Measurements from ENCODE around the gene POLG. TPM values are rescaled to one million over a fixed set of nuclear protein-coding genes. Genes with fewer than 3 reads are reported as not detected.

POLG gene
- total RNA-seq, 2 donors from 2014 or later: 114 to 128 TPM

DNA sequence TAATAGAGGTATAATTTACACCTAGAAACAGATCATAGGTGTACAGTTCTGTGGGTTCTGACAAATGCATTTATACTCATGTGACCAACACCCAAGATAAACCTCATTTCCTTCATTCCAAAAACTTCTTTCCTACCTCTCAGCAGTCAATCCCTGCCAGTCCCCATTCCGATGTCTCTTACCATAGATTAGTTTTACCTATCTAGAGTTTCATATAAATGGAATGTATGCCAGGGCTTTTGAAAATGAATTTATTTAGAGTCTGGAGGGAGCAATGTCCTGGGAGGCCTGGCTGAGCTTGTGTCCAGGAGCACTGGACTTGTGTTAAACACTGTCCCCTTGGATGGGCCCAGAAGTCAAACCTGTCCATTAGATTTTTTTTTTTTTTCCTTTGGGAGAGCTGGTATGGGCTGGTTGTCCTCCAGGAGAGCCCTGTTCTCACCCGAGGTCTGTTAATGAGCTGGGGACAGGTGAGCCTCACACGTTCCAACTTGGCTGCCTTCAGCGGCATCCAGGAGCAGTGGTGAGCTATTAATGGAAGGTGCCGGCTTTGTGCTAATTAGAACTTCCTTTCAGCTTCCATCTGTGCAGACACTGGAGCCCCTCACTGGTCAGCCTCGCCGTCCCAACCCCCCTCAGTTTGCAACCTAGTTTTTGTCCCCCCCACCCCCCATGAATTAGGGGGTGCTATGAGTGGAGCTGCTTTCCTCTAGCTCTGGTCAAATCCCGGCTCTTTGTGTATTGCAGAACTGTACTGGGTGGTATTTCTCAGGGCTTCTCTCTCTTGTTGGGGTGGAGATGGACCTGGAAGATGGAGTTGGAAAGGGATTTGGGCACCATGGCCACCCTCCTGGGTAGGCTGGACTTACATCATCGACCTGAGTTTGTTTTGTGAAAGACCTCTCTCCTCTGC is 40.7 kb upstream of the POLG start:
- peaks cover 80% of the 10 kb centered on the region for H3K27me3 Mint-ChIP-seq
- no peaks in the 10 kb centered on the region for H3K9me3 ChIP-seq (ENCODE audit: control insufficient read depth, low read length, poor library complexity, severe bottlenecking)
- no peak for DNase-seq
- no peak overlapping the region for H3K4me3 Mint-ChIP-seq
- ATAC-seq: no peak
- no peaks in the 10 kb centered on the region for H3K36me3 Mint-ChIP-seq (ENCODE audit: low read depth)
- H3K27ac Mint-ChIP-seq: no peak overlapping the region
- peaks cover 5% of the 10 kb centered on the region for H3K4me1 Mint-ChIP-seq

DNA sequence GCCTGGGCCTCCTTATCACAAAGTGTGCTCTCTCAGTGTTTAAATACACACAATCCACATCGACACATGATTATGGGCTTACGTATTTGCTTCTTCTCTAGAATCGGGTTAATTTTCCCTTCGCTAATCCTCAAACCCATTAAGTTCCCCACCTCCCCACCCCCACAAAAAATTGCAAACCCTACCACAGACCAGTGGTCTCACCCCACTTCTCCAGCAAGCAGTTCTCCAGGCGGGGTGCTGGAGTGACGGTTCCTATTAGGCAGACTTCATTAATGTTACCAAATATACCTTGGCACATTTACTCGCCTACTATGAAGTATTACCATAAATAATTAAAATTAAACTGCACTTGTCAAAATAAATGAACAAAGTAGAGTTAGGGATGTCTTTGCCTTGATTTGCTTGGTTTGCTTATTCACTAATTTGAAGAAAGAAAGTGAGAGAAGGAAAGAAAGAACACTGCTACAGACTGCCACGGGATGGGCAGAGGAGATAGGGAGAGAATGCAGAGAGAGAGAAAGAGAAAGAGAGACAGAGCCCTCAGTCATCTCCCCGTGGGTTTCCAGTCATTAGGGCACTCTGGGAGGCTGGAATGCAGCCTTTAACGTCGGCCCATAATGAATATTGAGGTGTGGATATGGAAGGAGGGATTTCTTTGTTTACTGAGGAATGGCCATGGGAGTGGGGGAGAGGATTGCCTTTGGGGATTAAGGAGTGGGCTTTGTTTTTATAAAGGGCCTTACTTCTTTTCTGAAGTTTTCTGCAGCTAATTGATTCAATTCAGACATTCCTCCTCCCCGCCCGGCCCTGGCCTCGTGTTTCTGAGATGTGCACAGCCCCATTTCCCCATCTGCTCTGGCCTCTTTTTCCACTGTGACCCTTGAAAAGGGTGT is 39.7 kb upstream of the POLG start:
- H3K36me3 Mint-ChIP-seq (ENCODE audit: low read depth): no peaks in the 10 kb centered on the region
- peaks cover 79% of the 10 kb centered on the region for H3K27me3 Mint-ChIP-seq
- H3K27ac Mint-ChIP-seq: no peak overlapping the region
- no peak overlapping the region for H3K4me3 Mint-ChIP-seq
- no peaks in the 10 kb centered on the region for H3K9me3 ChIP-seq (ENCODE audit: control insufficient read depth, low read length, poor library complexity, severe bottlenecking)
- ATAC-seq (no peak), DNase-seq (no peak)
- H3K4me1 Mint-ChIP-seq: peaks cover 5% of the 10 kb centered on the region

DNA sequence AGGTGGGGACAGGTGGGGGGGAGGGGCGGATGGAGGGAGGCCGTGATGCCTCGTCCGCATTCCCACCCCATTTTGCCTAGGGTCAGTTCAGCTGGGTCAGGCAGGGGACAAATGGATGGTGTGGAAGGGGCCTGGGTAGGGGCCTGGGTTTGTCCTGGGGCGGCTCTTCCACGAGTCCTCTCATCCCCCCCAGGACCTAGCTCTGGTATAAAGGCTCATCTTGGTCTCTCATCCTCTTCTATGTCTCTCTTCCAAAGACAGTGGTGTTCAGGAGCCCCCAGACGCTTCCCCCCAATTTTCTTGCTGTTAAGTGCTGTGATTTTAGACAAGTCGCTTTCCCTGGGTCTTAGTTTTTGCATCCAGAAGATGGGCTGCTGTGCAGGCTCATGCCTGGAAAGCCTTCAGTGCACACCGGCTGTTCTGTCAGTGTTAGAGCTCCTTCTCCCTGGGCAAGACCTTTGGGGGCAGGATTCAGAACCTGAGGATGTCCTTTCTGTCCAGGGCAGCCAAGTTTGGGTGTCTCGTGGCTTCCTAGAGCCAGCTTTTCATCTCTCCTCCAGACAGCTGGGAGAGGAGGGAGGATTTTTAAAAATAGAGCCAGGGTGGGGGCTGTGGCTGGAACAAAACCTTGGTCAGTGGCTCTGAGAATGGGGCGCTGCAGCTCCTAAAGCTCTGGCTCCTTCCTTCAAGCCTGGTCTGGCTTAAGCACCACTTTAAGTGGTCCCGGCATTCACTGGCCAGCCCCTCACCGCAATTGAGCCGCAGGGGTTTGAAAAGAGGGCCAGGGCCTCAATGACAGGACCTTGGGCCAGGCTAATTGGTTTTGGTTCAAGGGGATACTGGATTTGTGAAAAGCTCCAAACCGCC is 37.7 kb upstream of the POLG start:
- Mint-ChIP-seq H3K27ac (no peak overlapping the region), H3K4me3 (peak overlapping the region; percentile 56), H3K27me3 (peaks cover 75% of the 10 kb centered on the region), H3K4me1 (peaks cover 4% of the 10 kb centered on the region), H3K36me3 (ENCODE audit: low read depth) (peaks cover under 1% of the 10 kb centered on the region)
- DNase-seq (no peak), ATAC-seq (no peak)
- H3K9me3 ChIP-seq (ENCODE audit: control insufficient read depth, low read length, poor library complexity, severe bottlenecking): no peaks in the 10 kb centered on the region

DNA sequence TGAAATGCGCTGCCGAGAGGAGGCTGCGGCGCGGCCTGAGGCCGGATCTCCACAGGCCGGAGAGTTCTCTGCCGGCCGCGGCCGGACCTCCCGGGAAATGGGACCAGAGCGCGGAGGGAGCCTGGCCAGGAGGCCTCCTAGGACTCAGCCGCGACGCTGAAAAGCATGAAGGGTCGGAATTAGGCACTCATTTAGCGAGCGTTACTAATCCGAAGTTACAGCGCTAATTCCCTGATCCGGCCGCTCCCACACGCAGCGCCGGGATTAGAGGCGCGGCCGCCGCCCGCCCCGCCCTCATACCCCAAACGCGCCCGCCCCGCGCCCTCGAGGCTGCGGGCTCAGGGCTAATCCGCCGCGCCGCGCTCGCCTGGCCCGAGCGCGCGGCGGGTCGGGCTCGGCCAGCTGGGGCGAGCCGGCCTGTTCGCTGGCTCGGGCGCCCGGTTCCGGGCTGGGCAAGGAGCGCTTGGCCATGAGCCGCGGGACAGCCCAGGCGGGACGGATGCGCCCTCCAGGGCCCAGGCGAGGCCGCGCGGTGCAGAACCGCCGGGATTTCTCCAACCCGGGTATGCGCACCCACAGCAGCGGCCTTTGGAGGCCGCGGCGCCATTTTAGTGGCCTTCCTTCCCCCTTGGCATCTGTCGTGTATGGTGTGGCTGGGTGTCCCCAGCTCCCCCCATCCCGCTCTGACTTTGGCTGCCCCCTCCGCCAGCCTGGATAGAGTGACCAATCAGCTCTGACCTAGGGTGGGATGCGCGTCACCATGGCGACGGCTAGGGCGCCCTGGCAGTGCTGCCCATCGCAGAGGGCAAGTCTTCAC is 36.8 kb upstream of the POLG start:
- no peaks in the 10 kb centered on the region for H3K9me3 ChIP-seq (ENCODE audit: control insufficient read depth, low read length, poor library complexity, severe bottlenecking)
- Mint-ChIP-seq H3K36me3 (ENCODE audit: low read depth) (peaks cover 2% of the 10 kb centered on the region), H3K4me1 (peaks cover 11% of the 10 kb centered on the region), H3K27me3 (peaks cover 75% of the 10 kb centered on the region), H3K27ac (no peak overlapping the region), H3K4me3 (no peak overlapping the region)
- DNase-seq: no peak
- no peak for ATAC-seq

DNA sequence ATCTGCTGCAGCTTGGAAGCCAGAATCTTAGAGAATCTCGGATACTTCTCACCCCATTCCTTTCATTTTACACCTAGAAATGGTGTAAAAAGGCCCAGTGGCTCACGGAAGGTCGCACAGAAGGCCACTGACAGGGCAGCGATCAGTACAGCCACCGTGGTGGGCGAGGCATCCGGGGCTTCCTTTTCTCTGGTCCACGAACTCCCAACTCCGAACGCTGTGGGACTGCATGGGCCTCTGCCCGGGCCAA is 36.3 kb upstream of the POLG start:
- peaks cover 11% of the 10 kb centered on the region for H3K4me1 Mint-ChIP-seq
- peaks cover 75% of the 10 kb centered on the region for H3K27me3 Mint-ChIP-seq
- H3K36me3 Mint-ChIP-seq (ENCODE audit: low read depth): peaks cover 2% of the 10 kb centered on the region
- no peak overlapping the region for H3K4me3 Mint-ChIP-seq
- no peak overlapping the region for H3K27ac Mint-ChIP-seq
- ATAC-seq (no peak), DNase-seq (no peak)
- no peaks in the 10 kb centered on the region for H3K9me3 ChIP-seq (ENCODE audit: control insufficient read depth, low read length, poor library complexity, severe bottlenecking)

DNA sequence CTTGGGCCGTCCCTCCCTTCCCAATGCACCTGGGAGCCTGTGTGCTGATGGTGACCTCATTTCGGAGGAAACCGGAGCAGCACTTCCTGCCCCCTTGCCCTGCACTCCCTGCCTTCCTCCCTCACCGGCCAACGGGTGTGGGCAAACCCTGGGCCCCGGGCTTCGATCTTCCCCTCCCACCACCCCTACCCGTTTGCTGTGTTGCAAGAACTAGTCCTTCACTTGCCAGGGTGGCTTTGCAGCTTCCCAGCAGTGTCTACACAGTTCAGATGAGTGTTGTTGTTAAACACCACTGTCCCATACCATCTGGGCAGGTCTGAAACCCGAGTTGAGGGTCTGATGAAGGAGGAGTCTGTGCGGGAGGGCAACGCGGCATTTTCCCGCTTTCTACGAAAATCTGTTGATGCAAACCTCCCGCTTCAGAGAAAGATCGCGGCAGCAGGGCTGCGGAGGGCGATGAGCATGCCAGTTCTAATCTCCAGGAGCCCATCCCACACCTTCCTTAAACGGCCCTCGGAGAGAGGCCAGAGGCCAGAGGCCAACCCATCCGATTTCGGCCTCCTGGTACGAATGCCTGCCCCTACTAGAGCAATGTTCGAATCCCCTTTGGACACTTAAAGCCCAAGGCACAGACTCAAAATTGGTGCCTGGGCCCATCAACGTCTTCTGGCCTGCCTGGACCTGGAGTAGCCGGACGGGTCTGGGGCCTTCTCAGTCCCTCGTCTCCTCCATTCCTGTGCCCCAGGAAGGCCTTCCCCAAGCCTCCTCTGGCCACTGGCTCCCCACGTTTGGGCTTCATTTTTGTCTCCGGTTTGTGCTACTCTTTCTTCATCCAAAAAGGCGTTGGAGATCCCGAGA is 35.7 kb upstream of the POLG start:
- Mint-ChIP-seq H3K4me1 (peaks cover 11% of the 10 kb centered on the region), H3K36me3 (ENCODE audit: low read depth) (peaks cover 2% of the 10 kb centered on the region), H3K27ac (no peak overlapping the region), H3K27me3 (peaks cover 75% of the 10 kb centered on the region), H3K4me3 (no peak overlapping the region)
- H3K9me3 ChIP-seq (ENCODE audit: control insufficient read depth, low read length, poor library complexity, severe bottlenecking): no peaks in the 10 kb centered on the region
- ATAC-seq (no peak), DNase-seq (no peak)

DNA sequence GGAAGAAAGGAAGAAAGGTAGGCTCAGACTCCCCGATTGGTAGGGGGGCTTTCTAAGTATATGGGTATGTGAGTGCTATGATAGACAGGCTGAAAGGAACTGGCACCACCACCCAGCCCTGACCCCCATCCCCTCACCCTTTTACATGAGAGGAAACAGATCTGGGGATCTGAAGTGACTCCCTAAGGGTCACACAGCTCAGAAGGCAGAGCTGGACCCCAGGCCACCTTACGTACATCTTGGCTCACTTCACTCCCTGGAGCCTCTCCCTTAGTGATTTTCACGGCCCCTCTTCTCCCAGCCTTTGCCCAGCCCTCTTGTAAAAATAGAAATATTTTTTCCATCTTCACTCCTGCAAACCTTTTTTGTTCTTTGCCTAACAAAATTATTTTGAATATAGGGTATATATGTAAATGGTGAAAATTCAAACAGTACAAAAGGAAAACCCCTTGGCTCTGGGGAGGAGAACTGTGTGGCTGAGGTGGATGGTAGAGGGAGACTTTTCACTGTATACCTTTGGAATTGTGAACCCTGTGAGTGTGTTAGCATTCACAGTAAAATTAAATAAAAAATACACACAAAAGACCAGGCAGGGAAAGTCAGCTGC is 34.8 kb upstream of the POLG start:
- no peak overlapping the region for H3K4me3 Mint-ChIP-seq
- ATAC-seq: no peak
- H3K4me1 Mint-ChIP-seq: peaks cover 10% of the 10 kb centered on the region
- peaks cover 75% of the 10 kb centered on the region for H3K27me3 Mint-ChIP-seq
- H3K36me3 Mint-ChIP-seq (ENCODE audit: low read depth): peaks cover 3% of the 10 kb centered on the region
- no peaks in the 10 kb centered on the region for H3K9me3 ChIP-seq (ENCODE audit: control insufficient read depth, low read length, poor library complexity, severe bottlenecking)
- no peak for DNase-seq
- H3K27ac Mint-ChIP-seq: no peak overlapping the region

DNA sequence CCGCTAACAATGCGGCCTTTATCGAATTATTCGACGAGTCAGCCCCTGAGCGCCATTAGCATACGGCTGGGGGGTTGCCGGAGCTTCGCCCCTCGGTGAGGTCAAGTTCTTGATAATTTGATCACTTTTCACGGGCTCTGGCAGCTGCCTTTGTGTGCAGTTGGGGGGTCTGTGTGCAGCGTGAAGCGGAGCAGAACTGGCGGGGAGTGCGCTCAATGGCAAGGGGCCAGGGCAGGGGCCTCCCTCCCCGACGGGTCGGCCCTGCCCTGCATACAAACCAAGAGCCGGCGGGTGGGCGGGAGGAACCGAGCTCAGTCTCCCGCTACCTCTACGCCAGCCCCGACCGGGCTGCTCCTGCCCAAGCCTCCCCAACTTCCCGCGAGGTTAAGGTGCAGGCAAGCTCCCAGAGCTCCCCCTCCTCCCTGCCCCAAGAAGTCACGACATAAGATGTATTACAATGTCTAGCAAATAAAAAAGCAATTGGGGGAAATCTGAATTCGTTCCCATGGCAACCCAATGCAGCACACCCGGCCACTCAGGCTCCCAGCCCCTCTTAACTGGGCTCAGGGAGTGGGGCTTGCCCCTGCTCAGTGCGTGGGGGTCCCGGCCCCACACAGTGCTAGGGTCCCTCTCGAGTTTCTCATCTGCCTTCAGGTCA is 34.1 kb upstream of the POLG start:
- ATAC-seq: no peak
- H3K27ac Mint-ChIP-seq: no peak overlapping the region

DNA sequence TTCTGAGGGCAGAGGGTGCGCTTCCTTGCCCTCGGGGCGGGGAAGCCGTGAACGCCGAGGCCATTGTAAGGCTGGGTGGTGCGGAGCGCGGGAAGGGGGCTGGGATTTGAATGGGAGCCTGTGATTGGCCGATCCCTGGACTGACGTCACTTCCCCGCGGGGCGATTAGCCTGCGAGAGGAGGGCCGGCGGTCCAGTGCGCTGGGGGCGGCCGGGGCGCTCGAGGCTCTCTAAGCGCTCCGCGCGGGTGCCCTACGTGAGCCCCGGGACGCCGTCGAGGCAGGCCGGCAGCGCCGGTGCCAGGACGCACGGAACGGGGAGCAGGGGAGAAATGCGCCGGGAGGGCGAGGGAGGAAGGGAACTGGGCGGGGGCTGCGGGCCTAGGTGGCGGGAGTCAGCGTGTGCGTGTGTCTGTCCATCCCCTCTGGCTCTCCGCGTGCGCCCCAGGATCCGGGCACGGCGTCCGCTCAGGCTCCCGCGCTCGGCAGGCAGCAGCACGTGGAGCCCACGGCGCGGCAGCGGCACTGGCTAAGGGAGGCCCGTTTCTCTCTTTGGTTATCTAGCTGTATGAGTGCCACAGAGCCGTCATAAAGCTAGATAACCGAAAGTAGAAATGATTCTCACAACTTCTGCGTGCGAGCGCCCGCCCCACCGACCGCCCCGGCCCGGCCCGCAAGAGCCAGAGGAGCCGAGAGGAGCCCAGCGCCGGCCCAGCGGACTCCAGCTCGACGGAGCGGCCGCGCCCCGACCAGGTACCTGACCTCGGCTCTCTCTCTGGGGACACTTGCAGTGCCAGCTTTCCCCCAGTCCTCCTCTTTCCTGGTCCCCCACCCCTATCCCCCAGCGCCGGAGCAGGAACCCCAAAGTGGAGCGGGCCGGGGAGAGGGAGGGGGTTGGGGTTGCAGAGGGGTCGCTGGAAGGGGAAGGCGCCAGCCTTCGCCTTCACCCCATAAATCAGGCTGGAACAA is 33.1 kb upstream of the POLG start:
- no peak for DNase-seq
- no peak overlapping the region for H3K27ac Mint-ChIP-seq
- no peak for ATAC-seq
- peak overlapping the region; percentile 78 for H3K4me3 Mint-ChIP-seq
- H3K4me1 Mint-ChIP-seq: peaks cover 13% of the 10 kb centered on the region
- H3K9me3 ChIP-seq (ENCODE audit: control insufficient read depth, low read length, poor library complexity, severe bottlenecking): no peaks in the 10 kb centered on the region
- peaks cover 7% of the 10 kb centered on the region for H3K36me3 Mint-ChIP-seq (ENCODE audit: low read depth)
- H3K27me3 Mint-ChIP-seq: peaks cover 81% of the 10 kb centered on the region

More for the DNA sequence above, 34.1 kb upstream of the POLG start:
- H3K9me3 ChIP-seq (ENCODE audit: control insufficient read depth, low read length, poor library complexity, severe bottlenecking): no peaks in the 10 kb centered on the region
- Mint-ChIP-seq H3K27me3 (peaks cover 75% of the 10 kb centered on the region), H3K36me3 (ENCODE audit: low read depth) (peaks cover 4% of the 10 kb centered on the region), H3K4me3 (no peak overlapping the region), H3K4me1 (peaks cover 8% of the 10 kb centered on the region)
- DNase-seq: no peak

DNA sequence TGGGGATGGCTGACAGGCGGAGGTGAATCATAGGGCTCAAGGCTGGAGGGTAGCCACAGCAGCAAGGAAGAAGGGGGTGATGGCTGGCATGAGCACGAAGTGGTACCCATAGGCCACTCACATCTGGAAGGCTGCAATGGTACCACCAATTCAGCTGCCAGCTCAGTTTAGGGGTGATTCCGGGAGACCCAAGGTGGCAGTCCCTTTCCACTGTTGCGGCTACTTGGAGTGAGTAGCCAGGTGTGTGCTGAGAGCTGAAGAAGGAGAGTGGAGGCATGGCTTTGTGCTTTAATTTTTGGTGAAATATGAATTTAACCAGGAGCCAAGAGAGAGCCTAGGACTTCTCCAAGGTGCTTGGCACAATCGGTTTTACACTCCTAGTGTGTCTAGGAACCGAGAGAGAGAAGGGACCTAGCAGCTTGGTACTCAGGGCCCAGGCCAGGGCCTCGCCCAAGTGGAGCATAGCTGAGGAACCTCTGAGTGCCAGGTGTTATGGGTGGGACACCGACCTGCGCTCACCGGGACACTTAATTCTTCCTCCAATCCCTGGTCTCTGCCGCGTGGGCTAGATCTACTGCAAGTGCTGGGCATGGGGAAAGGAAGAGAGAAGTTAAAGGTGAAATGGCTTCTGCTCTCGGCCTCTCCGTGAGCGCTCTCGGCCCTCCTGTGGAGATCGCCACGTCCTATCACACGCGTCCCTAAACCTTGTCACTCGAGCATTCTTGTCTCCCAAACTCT is 32.2 kb upstream of the POLG start:
- peaks cover 15% of the 10 kb centered on the region for H3K4me1 Mint-ChIP-seq
- no peak overlapping the region for H3K27ac Mint-ChIP-seq
- peaks cover 75% of the 10 kb centered on the region for H3K27me3 Mint-ChIP-seq
- DNase-seq (no peak), ATAC-seq (no peak)
- no peaks in the 10 kb centered on the region for H3K9me3 ChIP-seq (ENCODE audit: control insufficient read depth, low read length, poor library complexity, severe bottlenecking)
- H3K4me3 Mint-ChIP-seq: peak overlapping the region; percentile 78
- peaks cover 7% of the 10 kb centered on the region for H3K36me3 Mint-ChIP-seq (ENCODE audit: low read depth)

All from T-helper 17 cell (primary cell).